RWPE2 (cell line): ENCODE results near the gene FAAP100.

Source experiments
- ATAC-seq: fragments of 200-7000 bp; cut with Tn5 transposase; 3 replicates; pipeline ENCODE4 v1.9.1; 2021; ENCODE audit warnings: low read depth
- DNase-seq: peaks from one replicate; pipeline ENCODE4 v3.0.0-alpha.2; 2020; ENCODE audit warnings: low spot score
- H3K27ac ChIP-seq: fragments of 450-650 bp; 2 replicates; pipeline ENCODE4 v1.5.1; 2017; ENCODE audit warnings: mild to moderate bottlenecking; ENCODE audit not compliant: poor library complexity, severe bottlenecking
- H3K27me3 ChIP-seq: fragments of 250-450 bp; sonication (Bioruptor Pico); 2 replicates; pipeline ENCODE4 v1.5.1; 2021; ENCODE audit warnings: mild to moderate bottlenecking, moderate library complexity; ENCODE audit not compliant: insufficient read depth, poor library complexity, severe bottlenecking
- H3K36me3 ChIP-seq: fragments of 250-450 bp; sonication (Bioruptor Pico); 2 replicates; pipeline ENCODE4 v1.5.1; 2020; ENCODE audit warnings: low read depth, mild to moderate bottlenecking, moderate library complexity
- H3K4me1 ChIP-seq: fragments of 250-450 bp; sonication (Bioruptor Pico); 2 replicates; pipeline ENCODE4 v1.5.1; 2021; ENCODE audit warnings: mild to moderate bottlenecking, moderate library complexity; ENCODE audit not compliant: insufficient read depth, poor library complexity, severe bottlenecking
- H3K4me3 ChIP-seq: fragments of 250-450 bp; sonication (Bioruptor Pico); 2 replicates; pipeline ENCODE4 v1.5.1; 2021; ENCODE audit warnings: mild to moderate bottlenecking, moderate library complexity; ENCODE audit not compliant: severe bottlenecking
- H3K9me3 ChIP-seq: fragments of 250-450 bp; sonication (Bioruptor Pico); 2 replicates; pipeline ENCODE4 v1.5.1; 2021; ENCODE audit warnings: mild to moderate bottlenecking, moderate library complexity; ENCODE audit not compliant: severe bottlenecking
- CTCF ChIP-seq: fragments of 450-650 bp; IDR thresholded peaks from one replicate; pipeline ENCODE4 v1.5.1; 2017; ENCODE audit warnings: mild to moderate bottlenecking, moderate library complexity; ENCODE audit not compliant: poor library complexity, severe bottlenecking

Gene FAAP100

GRCh38 chr17:81568416-81568815 is 16.3 kb upstream of the FAAP100 start:
- no peak for TF ChIP-seq CTCF
- no peaks in the 10 kb centered on the region for H3K27me3 ChIP-seq
- peak overlapping the region; percentile 99 for H3K27ac ChIP-seq
- H3K36me3 ChIP-seq = peaks cover 95% of the 10 kb centered on the region
- no peak overlapping the region for H3K4me3 ChIP-seq
- peaks cover 39% of the 10 kb centered on the region for H3K4me1 ChIP-seq
- no peak for ATAC-seq
- no peaks in the 10 kb centered on the region for H3K9me3 ChIP-seq
- DNase-seq = no peak

GRCh38 chr17:81567191-81567590 is 15.0 kb upstream of the FAAP100 start:
- no peak for ATAC-seq
- no peaks in the 10 kb centered on the region for H3K27me3 ChIP-seq
- no peak for DNase-seq
- peak overlapping the region; percentile 99 for H3K27ac ChIP-seq
- no peak overlapping the region for H3K4me3 ChIP-seq
- H3K36me3 ChIP-seq = peaks cover 92% of the 10 kb centered on the region
- no peak for TF ChIP-seq CTCF
- H3K4me1 ChIP-seq = peaks cover 36% of the 10 kb centered on the region
- no peaks in the 10 kb centered on the region for H3K9me3 ChIP-seq

GRCh38 chr17:81566461-81567126 is 14.4 kb upstream of the FAAP100 start:
- peaks cover 36% of the 10 kb centered on the region for H3K4me1 ChIP-seq
- peaks cover 92% of the 10 kb centered on the region for H3K36me3 ChIP-seq
- H3K27ac ChIP-seq = peak overlapping the region; percentile 99
- H3K4me3 ChIP-seq = no peak overlapping the region
- no peak for TF ChIP-seq CTCF
- no peaks in the 10 kb centered on the region for H3K9me3 ChIP-seq
- H3K27me3 ChIP-seq = no peaks in the 10 kb centered on the region
- DNase-seq (no peak), ATAC-seq (peak; percentile 92)

- Histone ChIP-seq H3K27ac (peak overlapping the region; percentile 99), H3K27me3 (no peaks in the 10 kb centered on the region), H3K4me3 (no peak overlapping the region), H3K9me3 (no peaks in the 10 kb centered on the region), H3K4me1 (peaks cover 36% of the 10 kb centered on the region), H3K36me3 (peaks cover 92% of the 10 kb centered on the region)
- DNase-seq (no peak), ATAC-seq (no peak)
- no peak for TF ChIP-seq CTCF
These were observed 13.1 kb upstream of the FAAP100 start for GRCh38 chr17:81565231-81565630.

GRCh38 chr17:81564778-81565177 is 12.6 kb upstream of the FAAP100 start:
- H3K4me1 ChIP-seq = peaks cover 36% of the 10 kb centered on the region

More at GRCh38 chr17:81564778-81565177, 12.6 kb upstream of the FAAP100 start:
- no peak overlapping the region for H3K4me3 ChIP-seq
- H3K36me3 ChIP-seq = peaks cover 92% of the 10 kb centered on the region
- H3K9me3 ChIP-seq = no peaks in the 10 kb centered on the region
- no peak for TF ChIP-seq CTCF
- H3K27ac ChIP-seq = peak overlapping the region; percentile 99
- no peaks in the 10 kb centered on the region for H3K27me3 ChIP-seq
- ATAC-seq = no peak
- no peak for DNase-seq
